Measurements from ENCODE around the gene VGF. TPM values are rescaled to one million over a fixed set of nuclear protein-coding genes. Genes with fewer than 3 reads are reported as not detected.

Gene VGF
- polyA plus RNA-seq, 1 donor (not counting 4 experiments of a cell fraction or from before 2014, with no cell fraction given): 0.04 TPM

DNA sequence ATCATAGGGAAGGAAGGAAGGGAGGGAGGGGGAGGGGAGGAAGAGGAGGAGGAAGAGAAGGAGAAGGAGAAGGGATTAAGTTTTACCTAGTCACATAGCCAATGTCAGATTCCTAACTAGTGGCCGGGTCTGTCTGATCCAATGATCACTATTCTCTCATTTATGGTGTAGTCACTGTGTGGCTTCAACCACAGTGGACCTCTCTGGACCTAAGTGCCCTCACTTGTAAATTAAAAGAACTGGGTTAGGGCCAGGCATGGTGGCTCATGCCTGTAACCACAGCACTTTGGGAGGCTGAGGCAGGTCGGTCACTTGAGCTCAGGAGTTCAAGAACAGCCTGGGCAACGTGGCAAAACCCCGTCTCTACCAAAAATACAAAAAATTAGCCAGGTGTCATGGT is 45.1 kb downstream of the VGF start:
- Histone ChIP-seq H3K79me2 (ENCODE audit: control insufficient read depth, insufficient read depth, low read length) (no peaks in the 10 kb centered on the region), H3K27ac (ENCODE audit: control insufficient read depth, insufficient read depth, low read length) (no peak overlapping the region), H3K36me3 (ENCODE audit: control insufficient read depth in 2 of 2, extremely low read depth in 1 of 2, insufficient read depth in 2 of 2, low read length in 2 of 2) (no peaks in the 10 kb centered on the region), H3K4me3 (ENCODE audit: control insufficient read depth in 2 of 3, extremely low read depth in 1 of 3, insufficient read depth in 2 of 3, low read depth in 1 of 3, low read length in 3 of 3) (no peak overlapping the region), H3K9ac (ENCODE audit: control insufficient read depth, extremely low read depth, insufficient read depth, low read length) (no peak overlapping the region), H3K27me3 (ENCODE audit: control insufficient read depth, extremely low read depth, insufficient read depth, low read length) (no peaks in the 10 kb centered on the region), H3K4me1 (ENCODE audit: control insufficient read depth, extremely low read depth, insufficient read depth, low read length) (peaks cover 30% of the 10 kb centered on the region), H3K4me2 (ENCODE audit: control insufficient read depth, extremely low read depth, insufficient read depth, low read depth, low read length) (no peak overlapping the region), H3K9me3 (ENCODE audit: control insufficient read depth, low read depth, low read length) (no peaks in the 10 kb centered on the region), H3K9me1 (ENCODE audit: control insufficient read depth, extremely low read depth, insufficient read depth, low read length) (no peaks in the 10 kb centered on the region), H2AFZ (ENCODE audit: control insufficient read depth, low read length) (no peak overlapping the region), H4K20me1 (ENCODE audit: control insufficient read depth, extremely low read depth, insufficient read depth, low read length) (no peaks in the 10 kb centered on the region)
- dilution Hi-C loops (cut with MboI; ENCODE audit: extremely low pct_ligation_motif_present, low sequenced_read_pairs): no loop called here
- FAIRE-seq: no peak
- no peak for DNase-seq (ENCODE audit: low read depth, low spot score)
- TF ChIP-seq EZH2 (IDR thresholded peaks at IDR 0.05; ENCODE audit: low read length): no peak
- TF ChIP-seq CTCF (optimal IDR thresholded peaks at IDR 0.05 in 1 of 3, IDR thresholded peaks at IDR 0.05 in 1 of 3, conservative IDR thresholded peaks at IDR 0.05 in 1 of 3; ENCODE audit: extremely low read depth in 1 of 3, insufficient read depth in 2 of 3, low read length in 3 of 3): no peak

GRCh38 chr7:101119876-101120275 is 45.5 kb downstream of the VGF start:
- FAIRE-seq: no peak
- no peaks in the 10 kb centered on the region for H4K20me1 ChIP-seq (ENCODE audit: control insufficient read depth, extremely low read depth, insufficient read depth, low read length)
- DNase-seq (ENCODE audit: low read depth, low spot score): no peak
- no peak overlapping the region for H3K9ac ChIP-seq (ENCODE audit: control insufficient read depth, extremely low read depth, insufficient read depth, low read length)
- no peaks in the 10 kb centered on the region for H3K9me1 ChIP-seq (ENCODE audit: control insufficient read depth, extremely low read depth, insufficient read depth, low read length)
- H3K27me3 ChIP-seq (ENCODE audit: control insufficient read depth, extremely low read depth, insufficient read depth, low read length): no peaks in the 10 kb centered on the region
- no peak overlapping the region for H3K4me2 ChIP-seq (ENCODE audit: control insufficient read depth, extremely low read depth, insufficient read depth, low read depth, low read length)
- dilution Hi-C loops (cut with MboI; ENCODE audit: extremely low pct_ligation_motif_present, low sequenced_read_pairs): no loop called here
- H3K27ac ChIP-seq (ENCODE audit: control insufficient read depth, insufficient read depth, low read length): no peak overlapping the region
- H3K4me3 ChIP-seq (ENCODE audit: control insufficient read depth in 2 of 3, extremely low read depth in 1 of 3, insufficient read depth in 2 of 3, low read depth in 1 of 3, low read length in 3 of 3): no peak overlapping the region
- H3K4me1 ChIP-seq (ENCODE audit: control insufficient read depth, extremely low read depth, insufficient read depth, low read length): peaks cover 28% of the 10 kb centered on the region
- no peaks in the 10 kb centered on the region for H3K79me2 ChIP-seq (ENCODE audit: control insufficient read depth, insufficient read depth, low read length)
- H2AFZ ChIP-seq (ENCODE audit: control insufficient read depth, low read length): no peak overlapping the region
- H3K9me3 ChIP-seq (ENCODE audit: control insufficient read depth, low read depth, low read length): no peaks in the 10 kb centered on the region
- no peaks in the 10 kb centered on the region for H3K36me3 ChIP-seq (ENCODE audit: control insufficient read depth in 2 of 2, extremely low read depth in 1 of 2, insufficient read depth in 2 of 2, low read length in 2 of 2)
- no peak for TF ChIP-seq CTCF (optimal IDR thresholded peaks at IDR 0.05 in 1 of 3, IDR thresholded peaks at IDR 0.05 in 1 of 3, conservative IDR thresholded peaks at IDR 0.05 in 1 of 3; ENCODE audit: extremely low read depth in 1 of 3, insufficient read depth in 2 of 3, low read length in 3 of 3)
- no peak for TF ChIP-seq EZH2 (IDR thresholded peaks at IDR 0.05; ENCODE audit: low read length)
